GM10266 (cell line): ENCODE measurements around the gene DISP2.

Experiments used
- DNase-seq: peaks from one replicate; pipeline ENCODE4 v3.0.0; 2012; ENCODE audit errors: extremely low spot score
- TF ChIP-seq, protein P1 (sequence below): IDR thresholded peaks from 2 replicates; pipeline ENCODE4 v1.5.1; 2012; ENCODE audit warnings: mild to moderate bottlenecking, low read depth; ENCODE audit not compliant: control insufficient read depth, insufficient read depth; ENCODE audit errors: missing control alignments

The DISP2 gene

DNA sequence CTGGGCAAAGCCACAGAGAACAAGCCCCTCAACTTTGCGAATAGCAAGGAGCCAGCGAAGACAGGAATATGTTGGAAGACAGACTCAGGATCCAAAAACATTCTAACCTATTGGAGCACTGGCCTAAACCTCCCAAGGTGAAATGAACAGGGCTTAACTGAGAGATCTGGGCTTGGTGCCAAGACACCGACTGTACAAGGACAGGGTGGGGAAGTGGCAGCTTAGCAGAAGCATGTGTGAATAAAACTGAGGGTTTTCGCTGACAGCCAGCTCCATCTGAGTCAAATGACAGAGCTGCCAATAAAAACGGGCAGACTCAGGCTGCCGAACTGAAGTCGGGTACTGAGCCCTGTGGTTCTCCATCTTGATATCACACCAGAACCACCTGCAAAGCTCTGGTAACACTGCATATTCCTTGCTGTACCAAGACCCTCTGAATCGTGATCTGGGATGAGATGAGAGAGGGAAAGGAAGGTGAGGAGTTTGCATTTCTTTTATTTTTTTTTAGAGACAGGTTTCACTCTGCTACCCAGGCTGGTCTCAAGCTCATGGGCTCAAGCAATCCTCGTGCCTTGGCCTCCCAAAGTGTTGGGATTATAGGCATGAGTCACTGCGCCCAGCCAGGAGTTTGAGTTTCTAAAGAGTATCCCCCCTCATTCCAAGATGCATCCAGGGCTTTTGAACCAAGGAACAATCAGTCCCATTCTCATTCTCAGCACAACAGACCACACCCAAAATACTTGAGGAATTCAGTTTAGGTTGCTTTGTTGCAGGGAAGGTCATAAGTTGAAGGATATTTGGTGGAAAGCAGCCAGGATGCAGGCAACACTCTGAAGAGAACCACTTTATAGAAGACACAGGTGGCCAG is 44.3 kb upstream of the DISP2 start:
- no peak for DNase-seq
- TF ChIP-seq, protein P1, sequence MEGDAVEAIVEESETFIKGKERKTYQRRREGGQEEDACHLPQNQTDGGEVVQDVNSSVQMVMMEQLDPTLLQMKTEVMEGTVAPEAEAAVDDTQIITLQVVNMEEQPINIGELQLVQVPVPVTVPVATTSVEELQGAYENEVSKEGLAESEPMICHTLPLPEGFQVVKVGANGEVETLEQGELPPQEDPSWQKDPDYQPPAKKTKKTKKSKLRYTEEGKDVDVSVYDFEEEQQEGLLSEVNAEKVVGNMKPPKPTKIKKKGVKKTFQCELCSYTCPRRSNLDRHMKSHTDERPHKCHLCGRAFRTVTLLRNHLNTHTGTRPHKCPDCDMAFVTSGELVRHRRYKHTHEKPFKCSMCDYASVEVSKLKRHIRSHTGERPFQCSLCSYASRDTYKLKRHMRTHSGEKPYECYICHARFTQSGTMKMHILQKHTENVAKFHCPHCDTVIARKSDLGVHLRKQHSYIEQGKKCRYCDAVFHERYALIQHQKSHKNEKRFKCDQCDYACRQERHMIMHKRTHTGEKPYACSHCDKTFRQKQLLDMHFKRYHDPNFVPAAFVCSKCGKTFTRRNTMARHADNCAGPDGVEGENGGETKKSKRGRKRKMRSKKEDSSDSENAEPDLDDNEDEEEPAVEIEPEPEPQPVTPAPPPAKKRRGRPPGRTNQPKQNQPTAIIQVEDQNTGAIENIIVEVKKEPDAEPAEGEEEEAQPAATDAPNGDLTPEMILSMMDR = no peak

DNA sequence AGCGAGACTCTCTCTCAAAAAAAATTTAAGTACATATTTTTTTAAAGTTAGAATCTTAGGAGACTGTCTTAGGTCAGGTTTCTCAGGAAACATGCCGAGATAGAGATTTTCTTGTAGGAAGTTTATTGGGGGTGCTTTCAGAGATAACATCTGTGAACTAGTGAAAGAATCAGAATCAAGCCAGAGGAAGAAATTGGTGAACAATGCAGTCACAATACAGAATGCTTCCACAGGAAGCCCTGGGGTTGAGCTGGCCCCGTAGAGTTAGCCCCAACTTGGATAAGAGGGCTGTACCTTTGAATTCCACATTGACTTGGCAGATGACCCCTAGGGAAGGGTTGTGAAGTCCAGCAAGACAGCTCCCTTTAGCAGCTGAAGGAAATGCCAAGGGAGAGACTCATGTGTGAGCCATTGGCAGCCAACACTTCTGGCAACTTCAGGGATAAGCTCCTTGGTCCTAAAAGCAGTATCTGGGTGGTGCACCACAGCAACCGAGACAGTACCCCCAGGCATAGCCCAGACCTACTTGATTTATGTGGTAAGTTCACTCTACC is 43.2 kb upstream of the DISP2 start:
- DNase-seq = no peak
- TF ChIP-seq, protein P1 = no peak

DNA sequence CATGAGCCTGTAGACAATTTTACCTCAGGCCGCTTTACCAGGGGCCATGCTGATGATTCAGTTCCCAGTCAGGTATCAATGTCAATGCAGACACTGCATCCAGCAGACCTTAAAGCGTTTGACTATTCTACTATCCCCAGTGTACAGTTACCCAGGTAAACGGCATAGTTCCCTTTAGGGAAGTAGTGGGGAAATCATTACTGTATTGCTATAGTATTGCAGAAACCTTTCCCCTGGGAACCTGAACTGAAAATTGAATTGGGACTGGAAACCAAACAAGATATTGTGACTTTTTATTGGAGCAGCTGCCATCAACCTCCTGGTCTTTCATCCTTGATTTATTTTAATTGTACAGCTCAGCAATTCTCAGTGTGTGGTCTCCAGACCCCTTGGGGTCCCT is 41.1 kb upstream of the DISP2 start:
- DNase-seq = no peak
- TF ChIP-seq, protein P1 = no peak

DNA sequence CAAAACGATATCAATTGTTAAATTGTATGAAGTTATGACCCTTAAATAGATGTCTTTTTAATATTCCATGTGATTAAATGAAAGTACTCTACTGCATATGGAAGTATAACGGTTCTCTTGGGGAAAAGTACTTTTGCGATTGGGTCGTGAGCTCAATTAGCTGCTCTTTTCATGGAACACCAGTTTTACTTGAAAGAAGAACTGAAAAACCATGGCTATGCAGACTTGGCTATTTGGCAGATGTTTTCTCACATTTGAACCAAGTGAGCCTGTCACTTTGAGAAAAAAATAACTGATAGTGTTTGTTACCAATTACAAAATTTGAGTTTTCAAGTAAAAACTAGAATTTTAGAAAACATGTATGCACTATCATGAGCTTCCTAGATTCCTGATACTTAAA is 40.4 kb upstream of the DISP2 start:
- no peak for DNase-seq
- TF ChIP-seq, protein P1 = no peak

DNA sequence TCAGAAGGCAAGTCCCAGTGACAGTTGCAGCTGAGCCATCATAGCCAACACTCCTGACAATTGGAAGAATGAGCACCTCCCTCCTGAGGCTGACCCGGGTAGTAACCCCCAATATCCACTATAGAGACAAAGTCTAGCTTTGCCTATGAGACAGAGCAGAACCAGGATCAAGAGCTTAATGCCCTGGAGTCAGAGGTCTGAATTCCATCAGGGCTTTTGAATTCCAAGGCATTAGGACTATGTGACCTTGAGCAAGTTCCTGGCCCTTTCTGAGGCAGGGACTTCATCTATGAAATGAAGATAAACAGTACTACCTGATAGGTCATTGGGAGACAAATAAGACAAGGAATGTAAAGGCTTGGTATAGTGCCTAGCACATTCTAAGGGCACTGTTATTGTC is 37.6 kb upstream of the DISP2 start:
- no peak for DNase-seq
- TF ChIP-seq, protein P1 = no peak

DNA sequence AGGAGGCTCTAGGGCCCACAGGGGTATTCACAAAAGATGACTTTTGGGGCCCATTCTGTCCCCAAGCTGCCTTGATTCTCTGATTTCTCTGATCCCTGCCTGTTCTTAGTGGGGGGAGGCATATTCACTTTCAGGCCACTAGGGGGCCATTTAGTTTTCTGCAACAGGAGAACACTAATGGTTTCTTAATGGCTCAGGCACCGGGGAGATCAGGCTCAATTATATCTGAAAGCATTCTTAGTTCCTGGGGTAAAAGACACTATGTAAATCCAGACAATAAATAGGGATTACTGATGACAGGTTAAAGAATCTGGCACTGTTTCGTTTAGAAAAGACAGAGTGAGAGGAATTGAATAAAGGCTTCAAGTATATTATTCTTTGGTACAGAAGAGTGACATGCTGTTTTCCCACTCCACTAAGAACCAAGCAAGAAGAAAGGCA is 37.1 kb upstream of the DISP2 start:
- TF ChIP-seq, protein P1 = peak; percentile 84
- DNase-seq = peak; percentile 83
